Motor neuron (in vitro differentiated cells): Measurements from ENCODE around the gene SYNRG. TPM values are rescaled to one million over a fixed set of nuclear protein-coding genes. Genes with fewer than 3 reads are reported as not detected.
"Not testable (repeated sequence)": the region's sequence is repeated elsewhere in the genome, so short reads cannot be mapped to it uniquely, and the experiment has no call there.

Source experiments
- ATAC-seq, 8 experiments: fragments of 200-7000 bp; cut with Tn5 transposase; replicated peaks in 6 of 8; 2 replicates each; pipeline ENCODE4 v1.8.0; 2021; ENCODE audit warnings: mild to moderate bottlenecking in 8 of 8, moderate library complexity in 8 of 8
- H3K27ac ChIP-seq, 2 donors: fragments of 250-450 bp; sonication (Bioruptor Pico); 2 replicates each; pipeline ENCODE4 v1.9.0; 2021; ENCODE audit warnings: antibody characterized with exemption in 2 of 2, mild to moderate bottlenecking in 2 of 2, moderate library complexity in 1 of 2
- H3K4me1 ChIP-seq, 2 donors: fragments of 250-450 bp; sonication (Bioruptor Pico); replicated peaks in 1 of 2; 2 replicates each; pipeline ENCODE4 v1.6.1; 2021; ENCODE audit warnings: antibody characterized with exemption in 2 of 2, mild to moderate bottlenecking in 2 of 2, moderate library complexity in 1 of 2
- H3K4me3 ChIP-seq, 5 donors: fragments of 250-450 bp; sonication (Bioruptor Pico); 2 replicates each; pipeline ENCODE4 v1.9.0; 2021; ENCODE audit warnings: antibody characterized with exemption in 5 of 5, mild to moderate bottlenecking in 5 of 5, moderate library complexity in 4 of 5
- WGBS, 10 experiments: fragments of 450-650 bp; shearing (Covaris generic); methylation state at CpG; one replicate each; pipeline ENCODE4 v1.0.0; 2022; 5-methylcytosine and 5-hydroxymethylcytosine counted together
- in situ Hi-C, 9 experiments: fragments of 400-800 bp; cut with MboI; loops; one replicate each; pipeline ENCODE4 v1.15.0; 2021; ENCODE audit warnings: low sequenced_read_pairs in 9 of 9, low pct_unique_long_range_greater_than_20kb in 2 of 9; ENCODE audit not compliant: unreplicated experiment in 9 of 9
- total RNA-seq, 8 experiments: library from RNA; unstranded; fragments of 300-600 nt; gene quantifications; 2 replicates each; pipeline versions ENCODE4 v1.2.3 to v1.2.4, GENCODE V29; 2022

SYNRG gene
- total RNA-seq, 8 experiments from 2014 or later, result 11.6 to 48.5 (median 27.7) TPM

- no peak overlapping the region for H3K27ac ChIP-seq
- WGBS, 10 experiments, result 93 to 100% (median 100%) methylated on average over 1 to 3 of the region's 5 CpGs; no CpG with 5 or more reads in 4 of the 10 experiments
- in situ Hi-C loops, result loop anchor here in 1 of 9 experiments (25.0 kb wide), 1 partner anchor 90 kb away; the partner anchor contains the start of gene SYNRG
- H3K4me3 ChIP-seq, result no peak overlapping the region
- no peak for ATAC-seq
- no peaks in the 10 kb centered on the region for H3K4me1 ChIP-seq
These were observed 87.4 kb downstream of the SYNRG start for GRCh38 chr17:37521821-37522220.

GRCh38 chr17:37520174-37520573, 89.0 kb downstream of the SYNRG start:
- Histone ChIP-seq H3K4me3 (no peak overlapping the region), H3K4me1 (peaks cover 12 to 16% of the 10 kb centered on the region in 2 donors), H3K27ac (no peak overlapping the region)
- in situ Hi-C loops, result loop anchor here in 1 of 9 experiments (25.0 kb wide), 1 partner anchor 92 kb away; the partner anchor contains the start of gene SYNRG
- no peak for ATAC-seq
- 67 to 100% (median 90%) methylated on average over 1 to 6 of the region's 8 CpGs; no CpG with 5 or more reads in 2 of the 10 experiments for WGBS, 10 experiments

GRCh38 chr17:37519251-37519985, 89.8 kb downstream of the SYNRG start:
- in situ Hi-C loops, result loop anchor here in 1 of 9 experiments (25.0 kb wide), 1 partner anchor 93 kb away; the partner anchor contains the start of gene SYNRG
- ATAC-seq, result no peak
- Histone ChIP-seq H3K4me3 (no peak overlapping the region), H3K27ac (no peak overlapping the region), H3K4me1 (peaks cover 12 to 17% of the 10 kb centered on the region in 2 donors)
- 63 to 96% (median 79%) methylated on average over 4 to 5 of the region's 5 CpGs; no CpG with 5 or more reads in 1 of the 10 experiments for WGBS, 10 experiments

GRCh38 chr17:37518826-37519225, 90.4 kb downstream of the SYNRG start:
- Histone ChIP-seq H3K4me3 (no peak overlapping the region), H3K27ac (no peak overlapping the region), H3K4me1 (peaks cover 12 to 17% of the 10 kb centered on the region in 2 donors)
- in situ Hi-C loops, result loop anchor here in 1 of 9 experiments (25.0 kb wide), 1 partner anchor 93 kb away; the partner anchor contains the start of gene SYNRG
- no peak for ATAC-seq
- WGBS, 10 experiments, result 80 to 100% (median 96%) methylated on average over 1 to 7 of the region's 8 CpGs; no CpG with 5 or more reads in 4 of the 10 experiments

- ATAC-seq, result no peak
- no peak overlapping the region for H3K4me3 ChIP-seq
- peaks cover 12 to 17% of the 10 kb centered on the region in 2 donors for H3K4me1 ChIP-seq
- in situ Hi-C loops, result loop anchor here in 1 of 9 experiments (25.0 kb wide), 1 partner anchor 94 kb away; the partner anchor contains the start of gene SYNRG
- WGBS, 10 experiments, result 93 to 100% (median 100%) methylated on average over 1 to 4 of the region's 4 CpGs; no CpG with 5 or more reads in 3 of the 10 experiments
- no peak overlapping the region for H3K27ac ChIP-seq
These were observed 91.3 kb downstream of the SYNRG start for GRCh38 chr17:37517881-37518280.

GRCh38 chr17:37516127-37516571, 93.1 kb downstream of the SYNRG start:
- Histone ChIP-seq H3K4me3 (no peak overlapping the region), H3K27ac (no peak overlapping the region), H3K4me1 (peaks cover 12 to 17% of the 10 kb centered on the region in 2 donors)
- WGBS, 10 experiments, result 16 to 85% (median 40%) methylated on average over 1 to 6 of the region's 6 CpGs; no CpG with 5 or more reads in 1 of the 10 experiments
- in situ Hi-C loops, result loop anchor here in 1 of 9 experiments (25.0 kb wide), 1 partner anchor 96 kb away; the partner anchor contains the start of gene SYNRG
- ATAC-seq, result peak in 7 of 8 experiments; percentile 59 to 96 (median 84)

GRCh38 chr17:37513711-37514110, 95.5 kb downstream of the SYNRG start:
- in situ Hi-C loops, result loop anchor here in 1 of 9 experiments (25.0 kb wide), 1 partner anchor 99 kb away; the partner anchor contains the start of gene SYNRG
- peaks cover 12 to 17% of the 10 kb centered on the region in 2 donors for H3K4me1 ChIP-seq
- WGBS, 10 experiments, result 80 to 100% (median 100%) methylated on average over 1 to 6 of the region's 10 CpGs; no CpG with 5 or more reads in 3 of the 10 experiments
- ATAC-seq, result no peak
- no peak overlapping the region for H3K27ac ChIP-seq
- H3K4me3 ChIP-seq, result no peak overlapping the region

GRCh38 chr17:37512442-37513068, 96.7 kb downstream of the SYNRG start:
- 76 to 97% (median 87%) methylated on average over 6 to 17 of the region's 24 CpGs; no CpG with 5 or more reads in 4 of the 10 experiments for whole genome bisulfite sequencing, 10 experiments
- Histone ChIP-seq H3K27ac (no peak overlapping the region), H3K4me3 (no peak overlapping the region), H3K4me1 (peaks cover 12 to 17% of the 10 kb centered on the region in 2 donors)
- peak in 1 of 8 experiments; percentile 30 for ATAC-seq
- in situ Hi-C loops, result loop anchor here in 1 of 9 experiments (25.0 kb wide), 1 partner anchor 100 kb away; the partner anchor contains the start of gene SYNRG

- H3K4me1 ChIP-seq, result peaks cover 12 to 16% of the 10 kb centered on the region in 2 donors
- not testable (repeated sequence) for ATAC-seq, H3K27ac ChIP-seq, H3K4me3 ChIP-seq
- WGBS, 10 experiments, result 100% methylated on average over 1 of the region's 1 CpG; no CpG with 5 or more reads in 7 of the 10 experiments
- in situ Hi-C loops, result loop anchor here in 1 of 9 experiments (25.0 kb wide), 1 partner anchor 101 kb away; the partner anchor contains the start of gene SYNRG
These were observed 97.6 kb downstream of the SYNRG start for GRCh38 chr17:37511642-37512041.

- Histone ChIP-seq H3K4me3 (no peak overlapping the region), H3K4me1 (no peaks in the 10 kb centered on the region), H3K27ac (no peak overlapping the region)
- ATAC-seq, result no peak
- in situ Hi-C loops, result loop anchor here in 1 of 9 experiments (25.0 kb wide), 1 partner anchor 102 kb away; the partner anchor contains the start of gene SYNRG
- 83 to 100% (median 100%) methylated on average over 1 to 9 of the region's 17 CpGs; no CpG with 5 or more reads in 1 of the 10 experiments for whole genome bisulfite sequencing, 10 experiments
These were observed 99.2 kb downstream of the SYNRG start for GRCh38 chr17:37510056-37510455.

- no peak for ATAC-seq
- Histone ChIP-seq H3K4me3 (no peak overlapping the region), H3K4me1 (no peaks in the 10 kb centered on the region), H3K27ac (no peak overlapping the region)
- in situ Hi-C loops, result loop anchor here in 1 of 9 experiments (25.0 kb wide), 1 partner anchor 105 kb away; the partner anchor contains the start of gene SYNRG
- 60 to 100% (median 89%) methylated on average over 1 to 8 of the region's 9 CpGs; no CpG with 5 or more reads in 2 of the 10 experiments for whole genome bisulfite sequencing, 10 experiments
These were observed 102.1 kb downstream of the SYNRG start for GRCh38 chr17:37507111-37507510.

GRCh38 chr17:37506678-37507077, 102.5 kb downstream of the SYNRG start:
- no peak overlapping the region for H3K27ac ChIP-seq
- H3K4me1 ChIP-seq, result no peaks in the 10 kb centered on the region
- ATAC-seq, result peak in 6 of 8 experiments; percentile 38 to 85 (median 76)
- H3K4me3 ChIP-seq, result no peak overlapping the region
- WGBS, 10 experiments, result 73 to 100% (median 84%) methylated on average over 1 to 6 of the region's 10 CpGs; no CpG with 5 or more reads in 7 of the 10 experiments
- in situ Hi-C loops, result loop anchor here in 1 of 9 experiments (25.0 kb wide), 1 partner anchor 106 kb away; the partner anchor contains the start of gene SYNRG
